ENCODE measurements around the gene EDRF1. TPM values are rescaled to one million over a fixed set of nuclear protein-coding genes. Genes with fewer than 3 reads are reported as not detected.

The EDRF1 gene
- total and polyA plus RNA-seq, 4 donors: 9.4 to 54.6 (median 17.6) TPM

DNA sequence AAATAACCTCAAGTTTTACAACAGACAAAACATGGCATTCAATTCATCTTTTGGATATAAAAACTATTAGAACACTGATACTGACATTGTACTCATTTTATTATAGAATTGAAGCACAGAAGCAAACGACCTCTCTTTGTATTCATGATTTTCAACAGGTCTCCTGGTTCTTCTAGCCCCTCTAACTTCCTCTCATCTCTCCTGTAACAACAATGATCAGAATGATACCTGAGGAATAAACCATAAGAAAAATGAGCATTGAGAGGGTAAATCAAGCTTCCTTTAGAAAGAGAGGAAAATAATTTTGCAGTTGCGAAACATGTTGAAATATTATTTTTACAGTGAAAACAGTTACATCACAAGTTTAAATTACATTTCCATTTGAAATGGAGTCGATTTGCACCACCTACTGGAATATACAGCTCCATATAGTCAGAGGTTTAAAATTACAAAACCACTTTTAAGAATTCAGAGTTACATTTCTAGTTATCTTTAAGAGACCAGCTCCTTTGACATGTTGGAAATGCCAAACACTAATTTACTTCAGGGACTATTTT is 19.1 kb upstream of the EDRF1 start:
- DNase-seq (peak in 2 of 3 donors; percentile 78 to 88), ATAC-seq (ENCODE audit: insufficient read depth, low FRiP score) (no peak)

DNA sequence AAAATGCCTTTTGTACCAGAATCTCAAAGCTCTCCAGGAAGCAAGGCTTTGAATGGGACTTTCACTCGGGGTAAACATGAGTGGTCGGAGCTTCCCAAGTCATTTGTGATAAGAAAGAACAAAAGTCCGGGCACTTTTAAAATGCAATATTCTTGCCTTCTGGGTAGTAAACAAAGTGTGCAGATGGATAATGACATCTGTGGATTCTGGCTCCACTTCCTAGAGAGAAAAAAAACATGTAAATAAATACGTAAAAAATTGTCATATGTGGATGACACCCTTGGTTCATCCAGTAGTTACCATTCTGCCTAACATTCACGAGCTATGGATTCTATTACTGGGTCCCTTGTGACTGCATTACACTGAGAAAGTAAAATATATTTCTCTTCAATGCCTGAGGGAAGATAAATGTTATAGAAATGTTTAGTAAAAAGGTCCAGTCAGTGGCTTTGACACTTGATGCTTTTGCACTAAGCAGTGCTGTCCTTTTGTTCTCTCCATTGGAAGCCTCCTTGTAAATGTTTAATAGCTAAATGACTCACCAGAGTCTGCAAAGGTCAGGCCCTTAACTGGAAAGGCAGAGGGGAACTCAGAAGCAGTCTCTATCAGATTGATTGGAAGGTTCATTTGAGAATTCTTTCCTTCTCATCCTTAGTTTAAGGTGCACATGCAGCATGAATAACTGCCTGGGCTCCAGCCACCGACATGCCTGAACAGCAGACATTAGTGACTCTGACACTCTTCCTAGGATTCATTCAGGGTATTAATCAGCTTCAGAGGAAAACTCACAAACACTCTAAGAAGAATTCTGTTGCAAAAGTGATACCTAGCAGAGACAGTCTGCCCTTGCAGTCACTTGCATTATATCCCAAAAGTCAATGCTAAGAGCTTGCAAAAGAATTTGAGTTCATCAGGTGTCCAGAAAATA is 11.7 kb upstream of the EDRF1 start:
- Histone ChIP-seq H3K4me1 (ENCODE audit: control insufficient read depth in 5 of 5, insufficient read depth in 5 of 5, low read length in 5 of 5) (peaks cover 0 to 52% (median 0%) of the 10 kb centered on the region in 5 donors), H3K9ac (ENCODE audit: insufficient read depth in 1 of 2, low read length in 2 of 2) (no peak overlapping the region), H3K4me3 (no peak overlapping the region), H3K9me3 (ENCODE audit: control insufficient read depth in 4 of 4, insufficient read depth in 3 of 4, low read length in 3 of 4) (no peaks in the 10 kb centered on the region), H3K36me3 (ENCODE audit: control insufficient read depth in 4 of 4, insufficient read depth in 4 of 4, low read length in 4 of 4) (no peaks in the 10 kb centered on the region), H3K27ac (ENCODE audit: low read depth in 1 of 2, low read length in 1 of 2) (no peak overlapping the region), H3K27me3 (ENCODE audit: control insufficient read depth in 3 of 3, insufficient read depth in 3 of 3, low read length in 2 of 3) (no peaks in the 10 kb centered on the region)
- ATAC-seq (ENCODE audit: insufficient read depth, low FRiP score) (no peak), DNase-seq (no peak)
- WGBS, 2 donors: 69 to 72% methylated on average over 6 of the region's 6 CpGs
- TF ChIP-seq, protein P1, sequence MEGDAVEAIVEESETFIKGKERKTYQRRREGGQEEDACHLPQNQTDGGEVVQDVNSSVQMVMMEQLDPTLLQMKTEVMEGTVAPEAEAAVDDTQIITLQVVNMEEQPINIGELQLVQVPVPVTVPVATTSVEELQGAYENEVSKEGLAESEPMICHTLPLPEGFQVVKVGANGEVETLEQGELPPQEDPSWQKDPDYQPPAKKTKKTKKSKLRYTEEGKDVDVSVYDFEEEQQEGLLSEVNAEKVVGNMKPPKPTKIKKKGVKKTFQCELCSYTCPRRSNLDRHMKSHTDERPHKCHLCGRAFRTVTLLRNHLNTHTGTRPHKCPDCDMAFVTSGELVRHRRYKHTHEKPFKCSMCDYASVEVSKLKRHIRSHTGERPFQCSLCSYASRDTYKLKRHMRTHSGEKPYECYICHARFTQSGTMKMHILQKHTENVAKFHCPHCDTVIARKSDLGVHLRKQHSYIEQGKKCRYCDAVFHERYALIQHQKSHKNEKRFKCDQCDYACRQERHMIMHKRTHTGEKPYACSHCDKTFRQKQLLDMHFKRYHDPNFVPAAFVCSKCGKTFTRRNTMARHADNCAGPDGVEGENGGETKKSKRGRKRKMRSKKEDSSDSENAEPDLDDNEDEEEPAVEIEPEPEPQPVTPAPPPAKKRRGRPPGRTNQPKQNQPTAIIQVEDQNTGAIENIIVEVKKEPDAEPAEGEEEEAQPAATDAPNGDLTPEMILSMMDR (IDR thresholded peaks at IDR 0.05; ENCODE audit: control extremely low read depth, extremely low read depth): no peak

More for the DNA sequence above, 19.1 kb upstream of the EDRF1 start:
- Histone ChIP-seq H3K9me3 (ENCODE audit: control insufficient read depth in 4 of 4, insufficient read depth in 3 of 4, low read length in 3 of 4) (no peaks in the 10 kb centered on the region), H3K9ac (ENCODE audit: insufficient read depth in 1 of 2, low read length in 2 of 2) (peak overlapping the region in 1 of 2 donors; percentile 70), H3K4me3 (no peak overlapping the region), H3K27ac (ENCODE audit: low read depth in 1 of 2, low read length in 1 of 2) (no peak overlapping the region), H3K36me3 (ENCODE audit: control insufficient read depth in 4 of 4, insufficient read depth in 4 of 4, low read length in 4 of 4) (no peaks in the 10 kb centered on the region), H3K4me1 (ENCODE audit: control insufficient read depth in 5 of 5, insufficient read depth in 5 of 5, low read length in 5 of 5) (peaks cover 0 to 10% (median 3%) of the 10 kb centered on the region in 5 donors), H3K27me3 (ENCODE audit: control insufficient read depth in 3 of 3, insufficient read depth in 3 of 3, low read length in 2 of 3) (no peaks in the 10 kb centered on the region)
- TF ChIP-seq, protein P1 (IDR thresholded peaks at IDR 0.05; ENCODE audit: control extremely low read depth, extremely low read depth): no peak
- WGBS, 2 donors: 45 to 56% methylated on average over 3 of the region's 3 CpGs

DNA sequence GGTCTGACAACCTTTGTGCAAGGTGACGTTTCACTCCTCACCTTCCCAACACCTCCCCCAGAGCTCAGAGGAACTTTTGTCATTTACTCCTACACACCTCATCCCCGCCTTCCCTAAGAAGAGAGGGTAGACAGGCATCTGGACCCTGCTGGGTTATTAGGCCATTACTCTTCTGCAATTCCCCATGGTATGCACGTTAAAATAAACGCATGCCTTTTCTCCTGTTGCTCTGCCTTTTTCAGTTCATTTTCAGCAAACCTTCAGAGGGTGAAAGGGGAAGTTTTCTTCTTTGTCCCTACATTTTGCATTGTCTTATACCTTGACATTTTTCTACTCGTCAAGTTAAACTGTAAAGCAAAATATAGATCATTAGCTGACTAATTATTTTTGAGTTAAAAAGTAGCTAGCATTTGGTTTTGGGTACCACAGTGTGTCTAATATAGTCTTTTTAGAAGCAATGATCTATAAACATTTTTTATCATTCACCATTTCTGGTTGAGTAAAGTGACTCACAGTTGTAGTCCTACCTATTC is 10.5 kb upstream of the EDRF1 start:
- Histone ChIP-seq H3K36me3 (ENCODE audit: control insufficient read depth in 4 of 4, insufficient read depth in 4 of 4, low read length in 4 of 4) (no peaks in the 10 kb centered on the region), H3K27ac (ENCODE audit: low read depth in 1 of 2, low read length in 1 of 2) (no peak overlapping the region), H3K9ac (ENCODE audit: insufficient read depth in 1 of 2, low read length in 2 of 2) (no peak overlapping the region), H3K4me1 (ENCODE audit: control insufficient read depth in 5 of 5, insufficient read depth in 5 of 5, low read length in 5 of 5) (peaks cover 0 to 64% (median 0%) of the 10 kb centered on the region in 5 donors), H3K4me3 (no peak overlapping the region), H3K9me3 (ENCODE audit: control insufficient read depth in 4 of 4, insufficient read depth in 3 of 4, low read length in 3 of 4) (no peaks in the 10 kb centered on the region), H3K27me3 (ENCODE audit: control insufficient read depth in 3 of 3, insufficient read depth in 3 of 3, low read length in 2 of 3) (no peaks in the 10 kb centered on the region)
- no peak for DNase-seq
- no peak for ATAC-seq (ENCODE audit: insufficient read depth, low FRiP score)
- TF ChIP-seq, protein P1 (IDR thresholded peaks at IDR 0.05; ENCODE audit: control extremely low read depth, extremely low read depth): no peak
- WGBS, 2 donors: 69% methylated on average over 5 of the region's 5 CpGs
